ENCODE data around the gene PDZD7.

GRCh38 chr10:101021692-101022251 lies 9.2 kb downstream of the PDZD7 start:
- TF ChIP-seq POLR2AphosphoS5 (IDR thresholded peaks at IDR 0.05; ENCODE audit: low read depth, low read length) (no peak), RFX5 (IDR thresholded peaks at IDR 0.05; ENCODE audit: low read length) (no peak), PBX3 (IDR thresholded peaks at IDR 0.05) (no peak), YY1 (IDR thresholded peaks at IDR 0.05; ENCODE audit: low read depth) (no peak), RXRA (IDR thresholded peaks at IDR 0.05; ENCODE audit: borderline replicate concordance, low read depth) (no peak)
- TF ChIP-seq, protein P1, sequence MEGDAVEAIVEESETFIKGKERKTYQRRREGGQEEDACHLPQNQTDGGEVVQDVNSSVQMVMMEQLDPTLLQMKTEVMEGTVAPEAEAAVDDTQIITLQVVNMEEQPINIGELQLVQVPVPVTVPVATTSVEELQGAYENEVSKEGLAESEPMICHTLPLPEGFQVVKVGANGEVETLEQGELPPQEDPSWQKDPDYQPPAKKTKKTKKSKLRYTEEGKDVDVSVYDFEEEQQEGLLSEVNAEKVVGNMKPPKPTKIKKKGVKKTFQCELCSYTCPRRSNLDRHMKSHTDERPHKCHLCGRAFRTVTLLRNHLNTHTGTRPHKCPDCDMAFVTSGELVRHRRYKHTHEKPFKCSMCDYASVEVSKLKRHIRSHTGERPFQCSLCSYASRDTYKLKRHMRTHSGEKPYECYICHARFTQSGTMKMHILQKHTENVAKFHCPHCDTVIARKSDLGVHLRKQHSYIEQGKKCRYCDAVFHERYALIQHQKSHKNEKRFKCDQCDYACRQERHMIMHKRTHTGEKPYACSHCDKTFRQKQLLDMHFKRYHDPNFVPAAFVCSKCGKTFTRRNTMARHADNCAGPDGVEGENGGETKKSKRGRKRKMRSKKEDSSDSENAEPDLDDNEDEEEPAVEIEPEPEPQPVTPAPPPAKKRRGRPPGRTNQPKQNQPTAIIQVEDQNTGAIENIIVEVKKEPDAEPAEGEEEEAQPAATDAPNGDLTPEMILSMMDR (IDR thresholded peaks at IDR 0.05): no peak
